ENCODE results near the gene RAB3IP.
"Not testable (repeated sequence)": the region's sequence is repeated elsewhere in the genome, so short reads cannot be mapped to it uniquely, and the experiment has no call there.

RAB3IP gene

DNA sequence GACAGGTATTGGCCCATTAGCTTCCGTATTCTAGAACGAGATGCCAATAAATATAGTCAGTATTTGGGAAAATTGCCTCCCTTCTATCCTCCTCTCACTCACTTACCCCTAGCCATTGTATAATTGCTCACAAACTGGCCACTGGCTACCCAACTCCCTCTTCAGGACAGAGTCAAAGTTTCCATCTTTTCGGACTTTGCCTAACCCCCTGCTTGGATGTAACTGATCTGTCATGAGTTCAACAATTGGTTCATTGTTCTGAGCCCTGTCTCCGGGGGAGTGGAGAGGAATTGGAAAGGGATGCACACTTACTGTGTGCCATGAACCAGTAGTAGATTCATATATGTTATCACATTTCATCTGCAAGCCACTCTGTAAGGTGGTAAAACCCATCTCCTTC is 98.5 kb downstream of the RAB3IP start:
- Mint-ChIP-seq H3K9me3 (no peaks in the 10 kb centered on the region), H3K4me1 (ENCODE audit: low read depth) (no peaks in the 10 kb centered on the region), H3K27me3 (ENCODE audit: low read depth) (peaks cover 9% of the 10 kb centered on the region), H3K4me3 (no peak overlapping the region), H3K27ac (no peak overlapping the region), H3K36me3 (ENCODE audit: low read depth) (no peaks in the 10 kb centered on the region)

DNA sequence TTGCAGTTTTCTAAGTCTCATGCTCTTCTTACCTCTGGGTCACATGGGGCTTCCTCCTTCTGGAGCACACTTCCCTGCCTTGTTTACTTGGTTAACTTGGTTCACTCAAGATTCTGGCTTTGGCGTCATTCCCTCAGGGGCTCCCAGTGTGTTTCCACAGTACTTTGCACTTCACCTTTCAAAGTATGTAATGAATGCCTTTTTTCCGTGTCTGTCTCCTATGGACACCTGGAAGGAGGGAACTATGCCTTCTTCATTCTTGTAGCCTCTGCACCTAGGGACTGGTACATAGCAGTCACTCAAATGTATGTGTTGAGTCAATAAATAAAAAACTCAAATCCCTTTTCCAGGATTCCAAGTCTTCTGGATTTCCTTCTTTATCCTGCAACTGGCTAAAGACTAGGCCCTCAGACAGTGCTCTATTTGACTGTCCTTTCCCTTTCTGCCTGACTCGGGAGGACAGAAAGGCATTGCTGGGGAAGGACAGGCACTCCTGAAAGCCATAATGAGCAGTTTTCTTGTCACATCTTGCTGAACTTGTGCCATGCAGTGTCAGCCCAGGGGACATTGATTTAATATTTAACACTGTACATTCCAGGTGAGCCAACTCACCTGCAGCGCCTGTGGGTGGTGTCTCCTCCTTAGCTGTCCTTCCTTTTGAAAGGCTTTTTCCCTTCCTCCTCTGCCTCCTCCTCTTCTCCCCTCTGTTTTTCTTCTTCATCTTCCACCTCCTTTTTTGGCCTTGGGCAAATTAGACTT is 99.2 kb downstream of the RAB3IP start:
- Mint-ChIP-seq H3K36me3 (ENCODE audit: low read depth) (no peaks in the 10 kb centered on the region), H3K9me3 (no peaks in the 10 kb centered on the region), H3K4me3 (no peak overlapping the region), H3K4me1 (ENCODE audit: low read depth) (no peaks in the 10 kb centered on the region), H3K27me3 (ENCODE audit: low read depth) (peaks cover 4% of the 10 kb centered on the region), H3K27ac (no peak overlapping the region)

- H3K4me1 Mint-ChIP-seq (ENCODE audit: low read depth): no peaks in the 10 kb centered on the region
- no peak overlapping the region for H3K27ac Mint-ChIP-seq
- no peak overlapping the region for H3K4me3 Mint-ChIP-seq
- H3K27me3 Mint-ChIP-seq (ENCODE audit: low read depth): peaks cover 4% of the 10 kb centered on the region
- no peaks in the 10 kb centered on the region for H3K9me3 Mint-ChIP-seq
- H3K36me3 Mint-ChIP-seq (ENCODE audit: low read depth): no peaks in the 10 kb centered on the region
These were observed 102.1 kb downstream of the RAB3IP start for GRCh38 chr12:69840727-69841126.

GRCh38 chr12:69843608-69844007 is 104.9 kb downstream of the RAB3IP start:
- Mint-ChIP-seq H3K36me3 (ENCODE audit: low read depth) (no peaks in the 10 kb centered on the region), H3K27ac (no peak overlapping the region), H3K4me1 (ENCODE audit: low read depth) (no peaks in the 10 kb centered on the region), H3K4me3 (no peak overlapping the region), H3K27me3 (ENCODE audit: low read depth) (peaks cover 4% of the 10 kb centered on the region), H3K9me3 (no peaks in the 10 kb centered on the region)

DNA sequence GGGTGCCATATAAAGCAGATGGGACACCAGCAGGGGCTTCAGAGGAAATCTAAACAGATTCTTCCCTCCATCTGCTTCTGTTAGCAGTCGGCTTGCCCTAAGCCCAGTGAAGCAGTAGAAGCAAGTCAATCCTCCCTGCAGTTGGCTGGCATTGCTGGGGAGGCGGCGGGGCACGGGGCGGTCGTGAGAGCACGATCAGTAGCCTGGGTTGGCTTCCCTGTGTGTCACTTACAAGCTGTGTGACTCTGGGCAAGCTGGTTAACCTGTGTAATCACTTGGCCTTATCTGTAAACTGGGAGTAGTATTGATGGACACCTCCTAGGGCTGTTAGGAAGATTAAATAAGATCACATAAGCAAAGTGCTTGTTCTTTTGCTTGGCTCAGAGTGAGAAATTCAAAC is 105.8 kb downstream of the RAB3IP start:
- no peak overlapping the region for H3K27ac Mint-ChIP-seq
- H3K27me3 Mint-ChIP-seq (ENCODE audit: low read depth): peaks cover 4% of the 10 kb centered on the region
- H3K9me3 Mint-ChIP-seq: no peaks in the 10 kb centered on the region
- no peaks in the 10 kb centered on the region for H3K4me1 Mint-ChIP-seq (ENCODE audit: low read depth)
- no peaks in the 10 kb centered on the region for H3K36me3 Mint-ChIP-seq (ENCODE audit: low read depth)
- no peak overlapping the region for H3K4me3 Mint-ChIP-seq

DNA sequence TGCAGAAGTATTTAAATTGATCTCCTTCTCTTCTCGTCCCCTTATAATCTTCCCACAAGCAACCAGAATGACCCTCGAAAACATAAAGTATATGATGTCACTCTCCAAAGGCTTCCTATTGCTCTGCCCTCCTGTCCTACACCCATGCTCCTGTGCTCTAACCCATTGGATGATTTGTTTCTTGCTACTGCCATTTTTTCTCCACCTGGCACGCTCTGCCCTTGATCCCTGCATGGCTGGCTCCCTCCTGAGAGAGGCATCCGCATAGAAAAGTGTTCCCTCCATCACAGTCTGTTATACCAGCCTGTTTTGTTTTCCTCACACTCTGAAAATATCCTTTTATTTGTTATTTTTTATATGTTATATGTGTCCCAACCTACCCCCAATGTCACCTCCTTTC is 106.2 kb downstream of the RAB3IP start:
- Mint-ChIP-seq H3K9me3 (no peaks in the 10 kb centered on the region), H3K27ac (no peak overlapping the region), H3K4me1 (ENCODE audit: low read depth) (no peaks in the 10 kb centered on the region), H3K36me3 (ENCODE audit: low read depth) (no peaks in the 10 kb centered on the region), H3K4me3 (no peak overlapping the region), H3K27me3 (ENCODE audit: low read depth) (peaks cover 4% of the 10 kb centered on the region)

GRCh38 chr12:69846976-69847375 is 108.3 kb downstream of the RAB3IP start:
- no peaks in the 10 kb centered on the region for H3K27me3 Mint-ChIP-seq (ENCODE audit: low read depth)
- no peaks in the 10 kb centered on the region for H3K36me3 Mint-ChIP-seq (ENCODE audit: low read depth)
- H3K9me3 Mint-ChIP-seq: no peaks in the 10 kb centered on the region
- no peaks in the 10 kb centered on the region for H3K4me1 Mint-ChIP-seq (ENCODE audit: low read depth)
- H3K4me3 Mint-ChIP-seq: no peak overlapping the region
- H3K27ac Mint-ChIP-seq: no peak overlapping the region

GRCh38 chr12:69851976-69852375 is 113.3 kb downstream of the RAB3IP start:
- Mint-ChIP-seq H3K4me3 (no peak overlapping the region), H3K4me1 (ENCODE audit: low read depth) (no peaks in the 10 kb centered on the region), H3K9me3 (peaks cover 4% of the 10 kb centered on the region), H3K36me3 (ENCODE audit: low read depth) (no peaks in the 10 kb centered on the region), H3K27ac (no peak overlapping the region), H3K27me3 (ENCODE audit: low read depth) (no peaks in the 10 kb centered on the region)

GRCh38 chr12:69853176-69853961 is 114.7 kb downstream of the RAB3IP start:
- H3K4me1 Mint-ChIP-seq (ENCODE audit: low read depth); H3K36me3 Mint-ChIP-seq (ENCODE audit: low read depth); H3K9me3 Mint-ChIP-seq; H3K27me3 Mint-ChIP-seq (ENCODE audit: low read depth); H3K4me3 Mint-ChIP-seq; H3K27ac Mint-ChIP-seq: not testable (repeated sequence)

GRCh38 chr12:69866698-69867097 is 128.0 kb downstream of the RAB3IP start:
- Mint-ChIP-seq H3K9me3 (no peaks in the 10 kb centered on the region), H3K4me3 (no peak overlapping the region), H3K4me1 (ENCODE audit: low read depth) (no peaks in the 10 kb centered on the region), H3K27ac (no peak overlapping the region), H3K36me3 (ENCODE audit: low read depth) (no peaks in the 10 kb centered on the region), H3K27me3 (ENCODE audit: low read depth) (no peaks in the 10 kb centered on the region)

- H3K27me3 Mint-ChIP-seq (ENCODE audit: low read depth): peaks cover 4% of the 10 kb centered on the region
- no peak overlapping the region for H3K4me3 Mint-ChIP-seq
- no peaks in the 10 kb centered on the region for H3K4me1 Mint-ChIP-seq (ENCODE audit: low read depth)
- H3K36me3 Mint-ChIP-seq (ENCODE audit: low read depth): no peaks in the 10 kb centered on the region
- H3K9me3 Mint-ChIP-seq: no peaks in the 10 kb centered on the region
- H3K27ac Mint-ChIP-seq: no peak overlapping the region
These were observed 130.0 kb downstream of the RAB3IP start for GRCh38 chr12:69868695-69869094.

GRCh38 chr12:69872804-69873203 is 134.1 kb downstream of the RAB3IP start:
- Mint-ChIP-seq H3K27me3 (ENCODE audit: low read depth) (peaks cover 4% of the 10 kb centered on the region), H3K9me3 (no peaks in the 10 kb centered on the region), H3K36me3 (ENCODE audit: low read depth) (no peaks in the 10 kb centered on the region), H3K4me1 (ENCODE audit: low read depth) (no peaks in the 10 kb centered on the region), H3K27ac (no peak overlapping the region), H3K4me3 (no peak overlapping the region)
